PC-3 (cell line): ENCODE measurements around the gene TMEM263.

ENCODE experiments used
- EZH2 ChIP-seq: fragments of 300-600 bp; sonication (generic); IDR thresholded peaks from one replicate; pipeline ENCODE4 v1.6.1; 2017; ENCODE audit warnings: antibody characterized with exemption, mild to moderate bottlenecking, low read length; ENCODE audit not compliant: unreplicated experiment
- TF ChIP-seq, protein P1 (sequence below): fragments of 300-600 bp; sonication (generic); conservative IDR thresholded peaks from 2 replicates; pipeline ENCODE4 v1.5.1; 2017; ENCODE audit warnings: antibody characterized with exemption, low read depth, mild to moderate bottlenecking, low read length

- TF ChIP-seq, protein P1, sequence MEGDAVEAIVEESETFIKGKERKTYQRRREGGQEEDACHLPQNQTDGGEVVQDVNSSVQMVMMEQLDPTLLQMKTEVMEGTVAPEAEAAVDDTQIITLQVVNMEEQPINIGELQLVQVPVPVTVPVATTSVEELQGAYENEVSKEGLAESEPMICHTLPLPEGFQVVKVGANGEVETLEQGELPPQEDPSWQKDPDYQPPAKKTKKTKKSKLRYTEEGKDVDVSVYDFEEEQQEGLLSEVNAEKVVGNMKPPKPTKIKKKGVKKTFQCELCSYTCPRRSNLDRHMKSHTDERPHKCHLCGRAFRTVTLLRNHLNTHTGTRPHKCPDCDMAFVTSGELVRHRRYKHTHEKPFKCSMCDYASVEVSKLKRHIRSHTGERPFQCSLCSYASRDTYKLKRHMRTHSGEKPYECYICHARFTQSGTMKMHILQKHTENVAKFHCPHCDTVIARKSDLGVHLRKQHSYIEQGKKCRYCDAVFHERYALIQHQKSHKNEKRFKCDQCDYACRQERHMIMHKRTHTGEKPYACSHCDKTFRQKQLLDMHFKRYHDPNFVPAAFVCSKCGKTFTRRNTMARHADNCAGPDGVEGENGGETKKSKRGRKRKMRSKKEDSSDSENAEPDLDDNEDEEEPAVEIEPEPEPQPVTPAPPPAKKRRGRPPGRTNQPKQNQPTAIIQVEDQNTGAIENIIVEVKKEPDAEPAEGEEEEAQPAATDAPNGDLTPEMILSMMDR = no peak
- no peak for TF ChIP-seq EZH2
Observed at GRCh38 chr12:106914796-106915634, 40.7 kb upstream of the TMEM263 start.
